HepG2 (cell line): Measurements from ENCODE around the gene RAB20. TPM values are rescaled to one million over a fixed set of nuclear protein-coding genes. Genes with fewer than 3 reads are reported as not detected.

Experiments used
- ATAC-seq: fragments of 200-7000 bp; cut with Tn5 transposase; 3 replicates; pipeline ENCODE4 v1.9.1; 2020; ENCODE audit warnings: mild to moderate bottlenecking, moderate library complexity
- BruUV-seq: library from RNA; stranded (reverse); fragments of 400-500 nt; replicated peaks from 2 replicates; lab custom pipeline; 2021; lab: Mats Ljungman, UMichigan
- CTCF ChIA-PET: fragments of 300-600 bp; formaldehyde crosslinking; extraction: SDS; loops from one replicate; lab custom pipeline; 2021; ENCODE audit warnings: low total read pairs, inconsistent platforms, low intra/inter-chr PET ratio; lab: Yijun Ruan, JAX
- POLR2A ChIA-PET: fragments of 350-600 bp; sonication (Branson Sonifier 250); formaldehyde crosslinking; loops from one replicate; lab custom pipeline; 2020; ENCODE audit warnings: antibody characterized with exemption, inconsistent platforms; lab: Yijun Ruan, JAX
- DNase-seq: peaks from one replicate; pipeline ENCODE4 v3.0.0-alpha.2; 2015; ENCODE audit warnings: low spot score
- FAIRE-seq: peaks from 3 replicates; lab custom pipeline; 2011; peaks lifted over from hg19 to GRCh38; lab: Jason Lieb, UNC
- H2AFZ ChIP-seq: one replicate; pipeline ENCODE4 v1.6.1; 2011; ENCODE audit warnings: low read length, inconsistent platforms
- H3K27ac ChIP-seq: fragments of 300-600 bp; 3 replicates; pipeline ENCODE4 v1.8.0; 2011; ENCODE audit warnings: mixed run types, mild to moderate bottlenecking, mixed read lengths, low read length, inconsistent platforms; ENCODE audit not compliant: insufficient read depth; ENCODE audit errors: extremely low read length
- H3K27me3 ChIP-seq, 2 experiments: fragments of 200-600 bp in 1 of 2; 2 replicates in 1 of 2; 3 replicates in 1 of 2; pipeline versions ENCODE4 v1.6.0 to v1.8.0; 2011; ENCODE audit warnings: low read length in 2 of 2, mild to moderate bottlenecking in 2 of 2, moderate library complexity in 2 of 2, inconsistent platforms in 1 of 2; ENCODE audit not compliant: insufficient read depth in 2 of 2, control insufficient read depth in 1 of 2
- H3K36me3 ChIP-seq, 2 experiments: fragments of 200-600 bp in 1 of 2; replicated peaks in 1 of 2; 2 replicates in 1 of 2; 3 replicates in 1 of 2; pipeline versions ENCODE4 v1.5.1 to v1.8.0; 2011; ENCODE audit warnings: low read length in 2 of 2, inconsistent platforms in 1 of 2; ENCODE audit not compliant: insufficient read depth in 2 of 2, control insufficient read depth in 1 of 2
- H3K4me1 ChIP-seq: 2 replicates; pipeline ENCODE4 v1.5.1; 2012; ENCODE audit warnings: low read length, inconsistent platforms; ENCODE audit not compliant: insufficient read depth
- H3K4me2 ChIP-seq: 2 replicates; pipeline ENCODE4 v1.6.0; 2011; ENCODE audit warnings: low read depth, low read length, inconsistent platforms
- H3K4me3 ChIP-seq, 3 experiments: fragments of 200-600 bp in 1 of 3; sonication (generic), shearing (Covaris generic) in 1 of 3; replicated peaks in 1 of 3; 2 replicates each; pipeline ENCODE4 v1.5.1; 2011 to 2016; ENCODE audit warnings: low read length in 3 of 3, inconsistent platforms in 2 of 3, low read depth in 2 of 3, mild to moderate bottlenecking in 2 of 3, control low read depth in 1 of 3, mixed read lengths in 1 of 3; ENCODE audit not compliant: insufficient read depth in 1 of 3
- H3K79me2 ChIP-seq: one replicate; pipeline ENCODE4 v1.6.1; 2011; ENCODE audit warnings: low read length, inconsistent platforms; ENCODE audit not compliant: insufficient read depth
- H3K9ac ChIP-seq: 2 replicates; pipeline ENCODE4 v1.6.0; 2011; ENCODE audit warnings: mild to moderate bottlenecking, low read depth, low read length, inconsistent platforms; ENCODE audit not compliant: insufficient read depth
- H3K9me3 ChIP-seq: 2 replicates; pipeline ENCODE4 v1.5.1; 2012; ENCODE audit warnings: mild to moderate bottlenecking, low read length
- H4K20me1 ChIP-seq: 2 replicates; pipeline ENCODE4 v1.6.0; 2011; ENCODE audit warnings: inconsistent platforms, mild to moderate bottlenecking, low read length, moderate library complexity; ENCODE audit not compliant: insufficient read depth
- AHDC1 ChIP-seq: sonication (generic); formaldehyde crosslinking; IDR thresholded peaks from 2 replicates; pipeline ENCODE4 v1.5.1; 2020; ENCODE audit warnings: mild to moderate bottlenecking, missing genetic modification reagents, borderline replicate concordance
- DZIP1 ChIP-seq: sonication (generic); formaldehyde crosslinking; IDR thresholded peaks from 2 replicates; pipeline ENCODE4 v1.5.0; 2020; ENCODE audit warnings: mild to moderate bottlenecking, missing genetic modification reagents
- EHMT2 ChIP-seq: fragments of 200-600 bp; sonication (generic); IDR thresholded peaks from 2 replicates; pipeline ENCODE4 v1.7.0; 2017; ENCODE audit warnings: antibody characterized with exemption, low read depth, low read length, borderline replicate concordance
- ETS1 ChIP-seq: sonication (generic); formaldehyde crosslinking; IDR thresholded peaks from 2 replicates; pipeline ENCODE4 v1.4.0; 2020; ENCODE audit warnings: missing genetic modification reagents
- ISX ChIP-seq: sonication (generic); formaldehyde crosslinking; conservative IDR thresholded peaks from 2 replicates; pipeline ENCODE4 v1.5.0; 2020; ENCODE audit warnings: missing genetic modification reagents
- RORA ChIP-seq: sonication (generic); formaldehyde crosslinking; IDR thresholded peaks from 2 replicates; pipeline ENCODE4 v1.5.0; 2020; ENCODE audit warnings: mild to moderate bottlenecking, missing genetic modification reagents, moderate library complexity
- SRSF4 ChIP-seq: fragments of 200-400 bp; formaldehyde crosslinking; IDR thresholded peaks from one replicate; pipeline ENCODE4 v1.6.1; 2018; ENCODE audit warnings: mild to moderate bottlenecking, low read depth, low read length, moderate library complexity; ENCODE audit not compliant: poor library complexity, severe bottlenecking
- TSC22D2 ChIP-seq: sonication (generic); formaldehyde crosslinking; IDR thresholded peaks from 2 replicates; pipeline ENCODE4 v1.5.1; 2020; ENCODE audit warnings: missing genetic modification reagents, mild to moderate bottlenecking, borderline replicate concordance
- ZNF772 ChIP-seq: sonication (generic); formaldehyde crosslinking; IDR thresholded peaks from 2 replicates; pipeline ENCODE4 v1.5.0; 2020; ENCODE audit warnings: mild to moderate bottlenecking, missing genetic modification reagents
- WGBS: methylation state at CpG from one replicate; pipeline ENCODE4 v1.1.6; 2017; ENCODE audit warnings: low lambda C conversion rate; 5-methylcytosine and 5-hydroxymethylcytosine counted together
- in situ Hi-C: cut with HindIII; loops from 2 replicates; pipeline ENCODE4 v1.10.0; 2017; ENCODE audit warnings: low pct_unique_long_range_greater_than_20kb; ENCODE audit not compliant: extremely low pct_ligation_motif_present
- intact Hi-C: fragments of 100-400 bp; cut with micrococcal nuclease; formaldehyde crosslinking; loops from one replicate; pipeline ENCODE4 v1.10.0; 2022; ENCODE audit not compliant: unreplicated experiment
- polyA plus RNA-seq, 8 experiments: library from polyadenylated mRNA; depleted of rRNA in 3 of 8; stranded (reverse) in 7 of 8; unstranded in 1 of 8; fragments of >200 nt; fragmentation: Illumina TruSeq in 4 of 8; extraction: Trizol in 4 of 8; gene quantifications; 2 replicates each; pipeline versions ENCODE4 v1.2.1 to v1.2.3, GENCODE V29; 2011 to 2016; ENCODE audit warnings: low read depth in 4 of 8, missing spikeins in 1 of 8, mixed read lengths in 1 of 8; ENCODE audit not compliant: insufficient read depth in 1 of 8
- total RNA-seq, 5 experiments: library from RNA; depleted of rRNA; stranded (reverse); fragments of >200 nt; fragmentation: Illumina TruSeq; extraction: Trizol; gene quantifications; 2 replicates each; pipeline ENCODE4 v1.2.3, GENCODE V29; 2016; ENCODE audit warnings: low read depth in 1 of 5

The RAB20 gene
- total and polyA plus RNA-seq, 2 of the 13 experiments (the other 11 are each of a cell fraction or from before 2014, with no cell fraction given) = 15.6 to 30.5 TPM

GRCh38 chr13:110542169-110542796, 19.2 kb downstream of the RAB20 start (continued):
- TF ChIP-seq DZIP1 (CRISPR knock-in tag) (no peak), ISX (CRISPR knock-in tag) (no peak), SRSF4 (no peak), TSC22D2 (CRISPR knock-in tag) (no peak), EHMT2 (no peak)

- BruUV-seq = no TSS peak
Observed at GRCh38 chr13:110541526-110541920, 20.0 kb downstream of the RAB20 start.

More at GRCh38 chr13:110541526-110541920, 20.0 kb downstream of the RAB20 start:
- TF ChIP-seq ETS1 (CRISPR knock-in tag) = no peak
- TF ChIP-seq ZNF772 (CRISPR knock-in tag) = no peak
- TF ChIP-seq AHDC1 (CRISPR knock-in tag) = no peak
- no peak for TF ChIP-seq RORA (CRISPR knock-in tag)
- no peak overlapping the region for H2AFZ ChIP-seq
- no peak overlapping the region for H3K9ac ChIP-seq
- H4K20me1 ChIP-seq = peaks cover 10% of the 10 kb centered on the region; the same call in 1 of the 2 replicates
- H3K36me3 ChIP-seq = peaks cover 2 to 13% of the 10 kb centered on the region in 2 experiments; a peak in 3 of 5 replicates
- H3K27ac ChIP-seq = peak overlapping the region; percentile 14
- FAIRE-seq = no peak
- in situ Hi-C loops (no loop called here), intact Hi-C loops (no loop called here)
- 100% methylated on average over 4 of the region's 4 CpGs for WGBS
- H3K4me3 ChIP-seq = no peak overlapping the region
- no peaks in the 10 kb centered on the region for H3K27me3 ChIP-seq
- DNase-seq = no peak
- POLR2A ChIA-PET = interaction anchor here (1.5 kb wide), 1 partner anchor 20 kb away, joined by 6 read pairs; the partner anchor contains the start of gene RAB20
- peaks cover 31% of the 10 kb centered on the region for H3K79me2 ChIP-seq
- no peak; the same call in 2 of the 3 replicates for ATAC-seq
- H3K9me3 ChIP-seq = no peaks in the 10 kb centered on the region
- CTCF ChIA-PET = no interaction called here
- no peak overlapping the region for H3K4me2 ChIP-seq
- H3K4me1 ChIP-seq = peaks cover 11% of the 10 kb centered on the region
